Measurements from ENCODE around the gene NREP.

The NREP gene

GRCh38 chr5:111756581-111757354 is at the start of gene NREP:
Gene NREP, minus strand, starts transcription at chr5:111757194. Its CDS starts 1,422 bp downstream, at chr5:111755772.
- DNase-seq, result peak; percentile 51 to 64

GRCh38 chr5:111806753-111807152 is 49.8 kb upstream of the NREP start:
- DNase-seq, result no peak

GRCh38 chr5:111806156-111806555 is 49.2 kb upstream of the NREP start:
- DNase-seq, result no peak

GRCh38 chr5:111805071-111805470 is 48.1 kb upstream of the NREP start:
- no peak for DNase-seq

GRCh38 chr5:111800351-111800750 is 43.4 kb upstream of the NREP start:
- DNase-seq, result no peak

- no peak for DNase-seq
Measured at GRCh38 chr5:111795142-111795541, 38.1 kb upstream of the NREP start.

- DNase-seq, result no peak
Measured at GRCh38 chr5:111792471-111793058, 35.6 kb upstream of the NREP start.

- no peak for DNase-seq
Measured at GRCh38 chr5:111790295-111790694, 33.3 kb upstream of the NREP start.

- DNase-seq, result no peak
Measured at GRCh38 chr5:111787006-111787405, 30.0 kb upstream of the NREP start.

GRCh38 chr5:111784491-111785181 is 27.6 kb upstream of the NREP start:
- no peak for DNase-seq

- DNase-seq, result no peak
Measured at GRCh38 chr5:111783537-111783936, 26.5 kb upstream of the NREP start.

- DNase-seq, result no peak
Measured at GRCh38 chr5:111782216-111782615, 25.2 kb upstream of the NREP start.

GRCh38 chr5:111781200-111781599 is 24.2 kb upstream of the NREP start:
- no peak for DNase-seq

GRCh38 chr5:111779922-111780292 is 22.9 kb upstream of the NREP start:
- peak in 1 of 2 experiments; percentile 20 for DNase-seq

GRCh38 chr5:111779260-111779921 is 22.4 kb upstream of the NREP start:
- no peak for DNase-seq

GRCh38 chr5:111776913-111777781 is 20.2 kb upstream of the NREP start:
- no peak for DNase-seq

GRCh38 chr5:111775224-111775623 is 18.2 kb upstream of the NREP start:
- no peak for DNase-seq

GRCh38 chr5:111774525-111774924 is 17.5 kb upstream of the NREP start:
- DNase-seq, result no peak

- no peak for DNase-seq
Measured at GRCh38 chr5:111772456-111773122, 15.6 kb upstream of the NREP start.

GRCh38 chr5:111769541-111769940 is 12.5 kb upstream of the NREP start:
- no peak for DNase-seq

GRCh38 chr5:111765613-111766571 is 8.9 kb upstream of the NREP start:
- no peak for DNase-seq

Measured in NCI-H2081 (cell line).